GM12878 (cell line): Measurements from ENCODE around the gene LSM11. TPM values are rescaled to one million over a fixed set of nuclear protein-coding genes. Genes with fewer than 3 reads are reported as not detected.
A peak's percentile ranks its signal among the peaks of the same experiment; 100 is the strongest.

Experiments used
- ATAC-seq: fragments of 200-7000 bp; cut with Tn5 transposase; 3 replicates; pipeline ENCODE4 v1.9.1; 2020; ENCODE audit warnings: mild to moderate bottlenecking, moderate library complexity
- BruUV-seq: library from RNA; stranded (reverse); fragments of 400-500 nt; replicated peaks from 2 replicates; lab custom pipeline; 2021; lab: Mats Ljungman, UMichigan
- CTCF ChIA-PET: fragments of 300-600 bp; sonication (Branson Sonifier 250); formaldehyde crosslinking; extraction: SDS; loops from one replicate; lab custom pipeline; 2021; ENCODE audit warnings: inconsistent platforms; lab: Yijun Ruan, JAX
- POLR2A ChIA-PET: fragments of 350-600 bp; formaldehyde crosslinking; extraction: SDS; loops from one replicate; lab custom pipeline; 2021; ENCODE audit warnings: inconsistent platforms; lab: Charles Lee
- RAD21 ChIA-PET: fragments of 300-600 bp; sonication (Branson Sonifier 250); formaldehyde crosslinking; loops from one replicate; lab custom pipeline; 2023; ENCODE audit warnings: antibody characterized with exemption; ENCODE audit not compliant: unreplicated experiment; lab: Charles Lee
- SMC1A ChIA-PET: fragments of 300-600 bp; sonication (Branson Sonifier 250); formaldehyde crosslinking; loops from one replicate; lab custom pipeline; 2023; ENCODE audit not compliant: unreplicated experiment, uncharacterized antibody; lab: Charles Lee
- DNase-seq: peaks from one replicate; pipeline ENCODE4 v3.0.0-alpha.2; 2011; ENCODE audit warnings: low read depth, low spot score
- FAIRE-seq: peaks from 3 replicates; lab custom pipeline; 2011; peaks lifted over from hg19 to GRCh38; lab: Jason Lieb, UNC
- H2AFZ ChIP-seq: 2 replicates; pipeline ENCODE4 v1.6.0; 2011; ENCODE audit warnings: low read depth, low read length, control low read depth; ENCODE audit not compliant: control insufficient read depth
- H3K27ac ChIP-seq: 2 replicates; pipeline ENCODE4 v1.5.1; 2011; ENCODE audit warnings: control low read depth; ENCODE audit not compliant: control insufficient read depth, insufficient read depth
- H3K27me3 ChIP-seq, 2 experiments: replicated peaks in 1 of 2; 2 replicates each; pipeline versions ENCODE4 v1.6.0 to v1.6.1; 2011; ENCODE audit warnings: low read length in 1 of 2; ENCODE audit not compliant: control insufficient read depth in 2 of 2, insufficient read depth in 2 of 2
- H3K36me3 ChIP-seq, 2 experiments: 2 replicates each; pipeline ENCODE4 v1.5.1; 2011; ENCODE audit warnings: low read length in 1 of 2; ENCODE audit not compliant: control insufficient read depth in 2 of 2, insufficient read depth in 2 of 2
- H3K4me1 ChIP-seq: 2 replicates; pipeline ENCODE4 v1.6.1; 2011; ENCODE audit warnings: mild to moderate bottlenecking, low read length, moderate library complexity, mixed read lengths; ENCODE audit not compliant: control insufficient read depth, insufficient read depth
- H3K4me2 ChIP-seq: 2 replicates; pipeline ENCODE4 v1.6.0; 2011; ENCODE audit warnings: control low read depth; ENCODE audit not compliant: control insufficient read depth, insufficient read depth
- H3K4me3 ChIP-seq: fragments of 200-600 bp; sonication (generic); 2 replicates; pipeline ENCODE4 v1.5.1; 2016
- H3K79me2 ChIP-seq: 2 replicates; pipeline ENCODE4 v1.6.0; 2011; ENCODE audit warnings: low read length; ENCODE audit not compliant: control insufficient read depth, insufficient read depth
- H3K9ac ChIP-seq: 2 replicates; pipeline ENCODE4 v1.8.0; 2011; ENCODE audit warnings: low read length, control low read depth, mixed read lengths; ENCODE audit not compliant: control insufficient read depth, insufficient read depth
- H3K9me3 ChIP-seq: replicated peaks from 3 replicates; pipeline ENCODE4 v1.5.1; 2011; ENCODE audit warnings: mild to moderate bottlenecking, low read length; ENCODE audit not compliant: control insufficient read depth, insufficient read depth
- H4K20me1 ChIP-seq: 2 replicates; pipeline ENCODE4 v1.6.0; 2011; ENCODE audit not compliant: control insufficient read depth, insufficient read depth
- ASH2L ChIP-seq: fragments of 300-600, 200-600 bp; sonication (generic); IDR thresholded peaks from 2 replicates; pipeline ENCODE4 v1.6.1; 2017; ENCODE audit warnings: low read depth, mild to moderate bottlenecking, borderline replicate concordance
- BMI1 ChIP-seq: fragments of 450-650 bp; IDR thresholded peaks from 2 replicates; pipeline ENCODE4 v1.6.1; 2016; ENCODE audit warnings: mild to moderate bottlenecking, moderate library complexity, borderline replicate concordance
- CBX3 ChIP-seq: fragments of 200-600 bp; sonication (generic); IDR thresholded peaks from 2 replicates; pipeline ENCODE4 v1.6.1; 2016; ENCODE audit warnings: low read depth, borderline replicate concordance
- CHD4 ChIP-seq: fragments of 200-600 bp; sonication (generic); IDR thresholded peaks from 2 replicates; pipeline ENCODE4 v1.6.1; 2016; ENCODE audit warnings: mild to moderate bottlenecking
- EP300 ChIP-seq, 2 experiments: fragments of 150-350 bp in 1 of 2; IDR thresholded peaks; 2 replicates each; pipeline ENCODE4 v1.6.1; 2011 to 2012; ENCODE audit warnings: low read depth in 2 of 2, low read length in 2 of 2, borderline replicate concordance in 1 of 2, improper control_type of control experiment in 1 of 2, inconsistent platforms in 1 of 2; ENCODE audit not compliant: control insufficient read depth in 1 of 2
- IRF3 ChIP-seq: fragments of 450-650 bp; IDR thresholded peaks from 2 replicates; pipeline ENCODE4 v1.6.1; 2014; ENCODE audit warnings: mild to moderate bottlenecking
- IRF4 ChIP-seq: IDR thresholded peaks from 2 replicates; pipeline ENCODE4 v1.6.1; 2011; ENCODE audit warnings: low read depth, low read length
- MTA2 ChIP-seq: fragments of 450-650 bp; IDR thresholded peaks from 2 replicates; pipeline ENCODE4 v1.6.1; 2016; ENCODE audit warnings: low read depth, mild to moderate bottlenecking, moderate library complexity
- POU2F2 ChIP-seq: IDR thresholded peaks from 3 replicates; pipeline ENCODE4 v1.6.1; 2011; ENCODE audit warnings: low read depth, mild to moderate bottlenecking, low read length, borderline replicate concordance
- TBL1XR1 ChIP-seq: IDR thresholded peaks from 2 replicates; pipeline ENCODE4 v1.6.1; 2012; ENCODE audit warnings: low read depth, low read length, improper control_type of control experiment
- WGBS: methylation state at CpG from one replicate; pipeline ENCODE4 v1.1.6; 2016; ENCODE audit warnings: low lambda C conversion rate; ENCODE audit not compliant: insufficient replicate concordance, insufficient coverage; ENCODE audit errors: missing lambda C conversion rate; 5-methylcytosine and 5-hydroxymethylcytosine counted together
- in situ Hi-C: fragments of 300-500 bp; cut with MboI; formaldehyde crosslinking; loops from 9 replicates; pipeline ENCODE4 v1.14.3; 2018; ENCODE audit warnings: mixed read lengths
- intact Hi-C: fragments of 100-400 bp; cut with micrococcal nuclease; formaldehyde crosslinking; loops from one replicate; pipeline ENCODE4 v1.14.2; 2022; ENCODE audit not compliant: unreplicated experiment
- polyA plus RNA-seq, 11 experiments: library from polyadenylated mRNA; depleted of rRNA in 4 of 11; unstranded in 6 of 11; stranded (reverse) in 5 of 11; fragments of >200 nt; fragmentation: Nextera tagmentation in 4 of 11; fragmentation: Illumina TruSeq in 1 of 11; extraction: Ambion mirVana in 4 of 11; extraction: Trizol in 1 of 11; gene quantifications; 1 replicate in 1 of 11; 2 replicates in 10 of 11; pipeline versions ENCODE4 v1.2.1 to v1.2.3, GENCODE V29; 2011 to 2016; ENCODE audit warnings: inconsistent platforms in 2 of 11, missing spikeins in 2 of 11, low read depth in 1 of 11
- total RNA-seq, 4 experiments: library from RNA; depleted of rRNA in 3 of 4; stranded (reverse); fragments of >200 nt in 3 of 4; fragmentation: Illumina TruSeq in 1 of 4; extraction: Trizol in 1 of 4; gene quantifications; 2 replicates each; pipeline versions ENCODE4 v1.2.1 to v1.2.3, GENCODE V29; 2013 to 2021
- TF ChIP-seq, protein P1 (sequence below): fragments of 450-650 bp; IDR thresholded peaks from 2 replicates; pipeline ENCODE4 v1.6.1; 2018; ENCODE audit warnings: borderline replicate concordance, mild to moderate bottlenecking; ENCODE audit not compliant: partially characterized antibody
- TF ChIP-seq, protein P2 (sequence below): fragments of 150-350 bp; IDR thresholded peaks from 2 replicates; pipeline ENCODE4 v1.6.1; 2014; ENCODE audit warnings: mild to moderate bottlenecking, low read depth, low read length

The LSM11 gene
- total and polyA plus RNA-seq, 10 of the 15 experiments (the other 5 are each of a cell fraction or from before 2014, with no cell fraction given) = 0.71 to 8.5 (median 4.2) TPM

- TF ChIP-seq, protein P1, sequence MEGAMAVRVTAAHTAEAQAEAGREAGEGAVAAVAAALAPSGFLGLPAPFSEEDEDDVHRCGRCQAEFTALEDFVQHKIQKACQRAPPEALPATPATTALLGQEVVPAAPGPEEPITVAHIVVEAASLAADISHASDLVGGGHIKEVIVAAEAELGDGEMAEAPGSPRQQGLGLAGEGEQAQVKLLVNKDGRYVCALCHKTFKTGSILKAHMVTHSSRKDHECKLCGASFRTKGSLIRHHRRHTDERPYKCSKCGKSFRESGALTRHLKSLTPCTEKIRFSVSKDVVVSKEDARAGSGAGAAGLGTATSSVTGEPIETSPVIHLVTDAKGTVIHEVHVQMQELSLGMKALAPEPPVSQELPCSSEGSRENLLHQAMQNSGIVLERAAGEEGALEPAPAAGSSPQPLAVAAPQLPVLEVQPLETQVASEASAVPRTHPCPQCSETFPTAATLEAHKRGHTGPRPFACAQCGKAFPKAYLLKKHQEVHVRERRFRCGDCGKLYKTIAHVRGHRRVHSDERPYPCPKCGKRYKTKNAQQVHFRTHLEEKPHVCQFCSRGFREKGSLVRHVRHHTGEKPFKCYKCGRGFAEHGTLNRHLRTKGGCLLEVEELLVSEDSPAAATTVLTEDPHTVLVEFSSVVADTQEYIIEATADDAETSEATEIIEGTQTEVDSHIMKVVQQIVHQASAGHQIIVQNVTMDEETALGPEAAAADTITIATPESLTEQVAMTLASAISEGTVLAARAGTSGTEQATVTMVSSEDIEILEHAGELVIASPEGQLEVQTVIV = peak; percentile 61
- TF ChIP-seq IRF4 = peak; percentile 16; the same call in 1 of the 2 replicates
These were observed 12.0 kb upstream of the LSM11 start, which contains the start of gene THG1L (continued) for GRCh38 chr5:157731272-157732129.

DNA sequence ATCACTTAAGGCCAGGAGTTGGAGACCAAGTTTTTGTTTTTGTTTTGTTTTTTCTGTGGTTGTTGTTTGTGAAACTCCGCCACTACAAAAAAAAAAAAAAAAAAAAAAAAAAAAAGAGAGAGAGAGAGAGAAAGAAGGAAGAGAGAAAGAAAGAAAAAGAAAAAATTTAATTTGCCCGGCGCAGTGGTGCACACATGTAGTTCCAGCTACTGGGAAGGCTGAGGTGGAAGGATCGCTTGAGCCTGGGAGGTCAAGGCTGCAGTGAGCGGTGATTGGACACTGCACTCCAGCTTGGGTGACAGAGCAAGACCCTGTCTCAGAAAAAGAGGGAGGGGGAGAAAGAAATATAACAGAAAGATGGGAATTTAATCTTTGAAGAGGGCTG, 11.4 kb upstream of the LSM11 start:
- Histone ChIP-seq H3K9ac (no peak overlapping the region), H3K79me2 (peaks cover 6% of the 10 kb centered on the region), H3K4me3 (peak overlapping the region; percentile 85), H4K20me1 (no peaks in the 10 kb centered on the region), H3K27me3 (no peaks in the 10 kb centered on the region), H3K36me3 (peaks cover 0 to 1% of the 10 kb centered on the region in 2 experiments; a peak in 2 of 4 replicates), H3K9me3 (no peaks in the 10 kb centered on the region), H3K4me1 (peaks cover 21% of the 10 kb centered on the region), H2AFZ (no peak overlapping the region), H3K27ac (no peak overlapping the region), H3K4me2 (peak overlapping the region; percentile 93)
- ATAC-seq = no peak
- ChIA-PET RAD21 (interaction anchor here (0.9 to 3.5 kb wide), 8 partner anchors 11 to 404 kb away, joined by 3 to 13 read pairs (median 6); partner anchors contain the start of gene LSM11), SMC1A (interaction anchor here (0.6 to 4.0 kb wide), 7 partner anchors 10 to 300 kb away, joined by 3 to 23 read pairs (median 3); no protein-coding TSS in a partner anchor), CTCF (interaction anchor here (0.7 to 6.0 kb wide), 9 partner anchors 10 to 404 kb away, joined by 3 to 66 read pairs (median 4); partner anchors contain the start of genes C5orf52 and LSM11), POLR2A (interaction anchor here (0.6 to 3.2 kb wide), 6 partner anchors 11 to 308 kb away, joined by 3 to 17 read pairs (median 4); partner anchors contain the start of gene LSM11)
- in situ Hi-C loops (no loop called here), intact Hi-C loops (loop anchor here (5.0 kb wide), 2 partner anchors 160 to 230 kb away; no protein-coding TSS in a partner anchor)
- 93% methylated on average over 4 of the region's 5 CpGs for WGBS
- DNase-seq = no peak
- no TSS peak for BruUV-seq
- no peak for FAIRE-seq
- TF ChIP-seq CBX3 = no peak
- TF ChIP-seq ASH2L = no peak
- no peak for TF ChIP-seq MTA2
- no peak for TF ChIP-seq BMI1
- TF ChIP-seq TBL1XR1 = no peak
- TF ChIP-seq EP300 (IDR thresholded peaks at IDR 0.05; ENCODE audit: borderline replicate concordance in 1 of 2, control insufficient read depth in 1 of 2, low read depth in 2 of 2, low read length in 2 of 2) = no peak
- no peak for TF ChIP-seq CHD4
- TF ChIP-seq POU2F2 = no peak
- TF ChIP-seq IRF3 = no peak
- TF ChIP-seq, protein P2, sequence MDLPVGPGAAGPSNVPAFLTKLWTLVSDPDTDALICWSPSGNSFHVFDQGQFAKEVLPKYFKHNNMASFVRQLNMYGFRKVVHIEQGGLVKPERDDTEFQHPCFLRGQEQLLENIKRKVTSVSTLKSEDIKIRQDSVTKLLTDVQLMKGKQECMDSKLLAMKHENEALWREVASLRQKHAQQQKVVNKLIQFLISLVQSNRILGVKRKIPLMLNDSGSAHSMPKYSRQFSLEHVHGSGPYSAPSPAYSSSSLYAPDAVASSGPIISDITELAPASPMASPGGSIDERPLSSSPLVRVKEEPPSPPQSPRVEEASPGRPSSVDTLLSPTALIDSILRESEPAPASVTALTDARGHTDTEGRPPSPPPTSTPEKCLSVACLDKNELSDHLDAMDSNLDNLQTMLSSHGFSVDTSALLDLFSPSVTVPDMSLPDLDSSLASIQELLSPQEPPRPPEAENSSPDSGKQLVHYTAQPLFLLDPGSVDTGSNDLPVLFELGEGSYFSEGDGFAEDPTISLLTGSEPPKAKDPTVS = no peak
